GM21717 (cell line): ENCODE results near the gene PRR23E.

Experiments used
- ATAC-seq: cut with Tn5 transposase; IDR thresholded peaks from one replicate; pipeline ENCODE4 v1.9.1; 2021; ENCODE audit warnings: mild to moderate bottlenecking, moderate library complexity; ENCODE audit not compliant: unreplicated experiment

PRR23E gene

DNA sequence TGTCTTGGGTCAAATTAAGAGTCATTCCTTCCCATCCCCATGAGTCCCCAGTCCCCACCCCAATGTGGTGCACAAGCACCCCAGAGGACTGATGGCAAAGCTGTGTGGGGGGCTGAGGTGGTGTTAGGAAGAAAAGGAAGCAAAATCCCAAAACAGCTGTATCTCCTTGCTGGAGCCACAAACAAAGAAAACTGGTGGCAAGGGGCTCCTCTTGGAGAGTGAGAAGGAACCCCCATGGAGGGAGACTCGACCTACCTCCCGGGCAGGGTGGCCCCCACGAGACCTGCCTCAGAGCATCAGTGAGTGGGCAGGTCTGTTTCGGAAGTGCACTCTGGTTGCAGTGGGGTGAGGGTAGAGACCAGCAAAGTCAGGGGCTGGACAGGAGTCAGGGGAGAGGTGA is 29.2 kb downstream of the PRR23E start:
- ATAC-seq: no peak

DNA sequence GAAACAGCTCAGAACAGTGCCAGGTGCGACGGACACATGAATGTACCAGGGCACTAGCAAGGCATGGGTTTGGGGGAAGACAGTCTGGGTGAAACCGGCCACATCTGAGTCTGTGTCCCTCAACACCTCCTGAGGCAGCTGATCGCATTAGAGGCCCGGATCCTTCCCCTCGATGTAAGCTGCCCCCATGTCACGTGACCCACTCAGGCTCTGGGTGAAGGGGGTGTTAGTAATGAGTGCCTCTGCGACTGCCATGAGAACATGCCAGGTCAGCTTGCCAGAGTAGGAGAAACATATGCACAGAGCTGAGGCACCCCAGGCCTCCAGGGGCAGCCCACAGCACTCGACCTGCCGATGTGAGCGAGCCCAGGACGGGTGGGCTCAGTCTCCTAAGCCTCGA is 29.7 kb downstream of the PRR23E start:
- ATAC-seq: no peak

DNA sequence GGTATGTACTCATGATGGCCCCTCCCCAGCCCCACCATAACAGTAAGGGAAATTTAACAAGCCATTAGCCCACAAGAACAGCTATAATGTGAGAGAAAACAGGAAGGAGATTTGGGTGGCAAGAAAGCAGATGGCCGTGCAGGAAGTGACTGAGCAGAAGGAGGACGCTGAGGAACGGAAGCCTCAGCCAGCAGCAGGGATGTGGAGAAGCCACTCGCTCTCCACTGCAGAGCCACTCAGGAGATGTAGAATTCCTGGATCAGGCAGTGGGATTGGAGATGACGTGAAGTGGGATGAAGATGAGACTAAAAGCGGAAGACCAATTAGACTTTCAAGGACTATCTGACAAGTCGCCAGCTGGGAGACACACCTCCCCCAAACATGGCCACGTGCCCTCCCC is 31.2 kb downstream of the PRR23E start:
- ATAC-seq: no peak

DNA sequence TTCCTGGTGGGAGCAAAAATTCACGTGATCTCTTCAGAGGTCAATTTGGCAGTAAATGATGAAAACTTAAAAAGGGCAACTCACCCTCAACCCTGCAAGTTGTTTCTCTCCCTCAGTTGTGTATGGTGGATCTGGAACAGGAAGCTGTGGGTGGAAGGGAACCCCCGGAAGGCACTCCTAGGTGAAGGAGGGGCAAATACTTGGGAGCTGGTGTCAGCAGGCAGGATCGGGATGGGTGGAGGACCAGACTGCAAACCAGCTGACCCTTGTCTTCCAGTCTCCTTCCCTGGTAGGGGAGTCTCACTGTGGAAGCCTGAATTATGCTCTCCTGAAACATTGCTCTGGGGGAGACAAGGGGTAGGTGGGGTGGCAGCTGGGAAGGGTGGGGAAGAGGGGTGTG is 33.5 kb downstream of the PRR23E start:
- no peak for ATAC-seq

DNA sequence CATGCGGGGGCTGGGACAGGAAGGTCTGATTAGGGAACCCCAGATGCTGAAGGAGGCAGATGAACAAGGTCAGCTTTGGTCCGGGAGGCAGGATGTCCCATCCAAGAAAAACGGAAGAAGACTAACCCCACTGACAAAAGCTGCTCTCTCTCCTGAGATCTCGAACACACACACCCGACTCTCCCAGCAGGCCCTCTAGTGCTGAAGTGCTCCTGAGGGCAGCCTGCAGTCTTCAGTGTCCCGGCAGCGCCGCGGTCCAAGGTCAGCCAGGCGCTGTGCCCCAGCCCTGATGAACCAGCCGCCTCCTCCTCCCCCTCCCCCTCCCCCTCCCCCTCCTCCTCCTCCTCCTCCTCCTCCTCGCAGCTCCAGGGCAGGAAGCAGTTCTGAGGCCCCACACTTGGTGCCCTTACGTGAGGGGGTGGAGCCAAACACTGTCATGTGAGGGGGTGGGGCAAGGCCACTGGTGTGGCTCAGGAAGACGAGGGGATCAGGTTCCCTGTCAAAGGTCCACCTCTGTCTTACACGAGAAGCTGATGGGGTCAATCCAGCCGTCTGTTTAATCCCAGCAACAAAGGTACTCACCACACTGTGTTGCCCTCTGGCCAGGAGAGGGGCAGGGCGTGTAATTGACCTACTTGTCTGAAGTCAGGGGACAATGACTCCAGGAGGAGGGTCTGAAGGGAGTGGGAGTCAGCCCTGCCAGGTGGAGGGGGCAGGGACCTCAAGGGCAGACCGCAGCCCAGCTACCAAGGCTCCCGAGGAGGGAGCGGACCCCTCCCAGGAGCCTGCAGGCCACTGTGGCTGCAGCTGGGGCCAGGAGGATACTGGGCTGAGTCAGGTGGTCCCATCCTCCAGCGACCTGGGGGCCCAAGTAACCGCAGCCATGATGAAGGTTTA is 34.3 kb downstream of the PRR23E start:
- no peak for ATAC-seq

DNA sequence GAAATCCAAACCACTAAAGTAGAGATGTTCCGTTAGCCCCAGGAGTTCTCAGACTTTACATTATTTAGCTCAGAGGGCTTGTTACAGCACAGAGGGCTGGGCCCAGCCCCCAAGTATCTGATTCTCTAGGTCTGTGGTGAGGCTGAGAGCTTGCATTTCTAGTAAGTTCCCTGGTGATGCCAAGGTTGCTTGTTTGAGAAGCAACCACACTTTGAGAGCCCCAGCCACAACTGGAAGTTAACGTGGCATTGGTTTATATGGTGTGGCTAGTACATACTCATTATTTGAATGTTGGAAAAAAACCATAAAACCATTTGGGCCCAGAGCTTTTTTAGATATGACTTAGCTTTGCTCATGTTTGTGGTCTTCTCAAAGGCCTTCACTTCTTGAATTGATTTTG is 35.9 kb downstream of the PRR23E start:
- no peak for ATAC-seq

DNA sequence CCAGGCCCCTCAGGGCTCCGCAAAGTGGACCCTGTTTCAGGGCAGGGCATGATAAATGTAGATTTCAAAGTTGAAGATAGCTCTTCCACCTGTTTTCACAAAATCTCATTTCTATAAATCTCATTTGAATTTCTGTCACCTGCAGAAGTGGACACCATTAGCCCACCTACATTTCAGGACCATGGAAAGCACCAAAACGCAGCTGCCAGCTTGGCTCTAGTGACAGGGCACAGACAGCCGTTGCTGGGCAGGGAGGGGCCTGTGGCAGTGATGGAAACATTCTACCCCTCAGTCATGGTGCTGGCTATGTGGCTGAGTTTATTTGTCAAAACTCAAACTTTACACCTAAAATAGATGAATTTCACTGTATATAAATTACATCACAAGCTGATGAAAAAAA is 40.4 kb downstream of the PRR23E start:
- no peak for ATAC-seq

DNA sequence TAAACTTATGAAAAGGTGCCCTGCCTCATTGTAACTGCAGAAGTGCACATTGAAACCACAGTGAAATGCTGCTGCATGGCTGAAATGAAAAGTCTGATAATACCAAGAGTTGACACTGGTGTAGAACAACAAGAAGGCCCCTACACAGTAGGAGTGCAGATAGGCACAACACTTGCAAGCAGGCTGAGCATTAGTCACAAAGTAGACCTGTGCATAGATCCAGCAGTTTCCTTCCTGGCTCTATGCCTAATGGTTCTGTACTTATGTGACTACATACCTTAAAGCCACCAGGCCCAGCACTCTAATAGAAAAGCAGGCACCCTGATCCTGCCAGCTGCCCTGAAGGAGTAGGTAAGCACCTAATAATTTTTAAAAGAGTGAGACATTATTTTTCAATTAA is 41.8 kb downstream of the PRR23E start:
- ATAC-seq: no peak

DNA sequence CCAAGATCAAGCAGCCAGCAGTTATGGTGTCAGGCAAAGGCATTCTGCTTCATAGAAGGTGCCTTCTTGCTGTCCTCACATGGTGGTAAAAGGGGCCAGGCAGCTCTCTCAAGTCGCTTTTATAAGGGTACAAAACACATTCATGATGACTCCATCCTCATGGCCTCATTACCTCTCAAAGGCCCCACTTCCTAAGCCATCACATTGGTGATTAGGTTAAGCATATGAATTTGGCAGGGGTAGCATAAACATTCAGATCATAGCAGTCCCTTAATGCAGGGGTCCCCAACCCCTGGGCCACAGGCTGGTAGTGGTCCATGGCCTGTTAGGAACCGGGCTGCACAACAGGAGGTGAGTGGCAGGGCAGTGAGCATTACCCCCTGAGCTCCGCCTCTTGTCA is 42.8 kb downstream of the PRR23E start:
- no peak for ATAC-seq

DNA sequence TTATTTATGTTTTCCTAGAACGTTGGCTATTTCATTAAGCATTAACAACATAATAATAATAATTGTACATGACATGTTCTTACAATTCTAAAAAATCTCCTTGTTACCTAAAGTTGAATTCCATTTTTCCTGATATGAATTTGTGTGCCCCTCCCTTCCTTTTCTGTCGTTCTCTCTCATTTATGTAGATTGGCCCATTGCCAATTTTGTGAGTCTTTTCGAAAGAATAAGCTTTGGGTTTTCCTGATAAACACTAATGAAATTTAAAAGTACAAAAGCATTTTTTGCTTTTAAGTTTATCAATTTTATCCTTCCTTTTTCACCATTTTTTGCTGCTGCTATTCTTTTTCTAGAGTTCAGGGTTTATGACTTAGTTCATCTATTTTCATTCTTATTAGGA is 44.9 kb downstream of the PRR23E start:
- ATAC-seq: no peak

DNA sequence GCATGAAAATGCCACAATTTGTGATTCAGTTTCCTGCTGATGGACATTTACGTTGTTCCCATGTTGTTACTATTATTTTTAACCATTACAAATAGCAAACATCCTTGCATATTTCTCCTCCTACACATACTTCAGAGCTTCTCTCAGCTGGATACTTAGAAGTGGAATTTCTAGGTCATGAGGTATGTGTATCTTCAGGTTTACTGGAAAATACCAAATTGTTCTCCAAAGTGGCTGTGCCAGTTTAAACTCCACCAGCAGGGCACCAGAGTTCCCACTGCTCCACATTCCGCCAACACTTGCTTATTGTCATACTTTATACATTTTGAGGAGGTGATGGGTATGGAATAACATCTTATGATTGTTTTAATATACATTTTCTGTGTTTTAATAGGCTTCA is 45.7 kb downstream of the PRR23E start:
- ATAC-seq: no peak

DNA sequence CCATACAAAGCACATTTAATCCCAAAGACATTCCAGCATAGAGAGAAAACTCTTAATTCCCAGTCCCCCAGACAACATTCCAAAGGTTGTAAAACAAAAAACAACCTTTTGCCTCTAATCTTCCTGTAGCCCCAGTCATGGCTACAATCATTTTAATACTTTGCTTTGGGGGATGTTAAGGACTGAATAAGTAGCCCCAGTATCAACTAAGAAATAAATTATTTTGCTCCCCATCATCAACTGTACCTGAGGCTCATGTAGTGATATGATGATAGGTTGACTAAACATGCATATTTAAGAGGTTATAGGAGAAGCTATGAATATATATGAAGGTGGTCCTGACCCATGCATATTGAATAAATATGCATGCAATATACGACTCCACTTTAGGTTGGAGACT is 54.4 kb downstream of the PRR23E start:
- ATAC-seq: no peak
